ENCODE results near the gene CTCF.

CTCF gene

DNA sequence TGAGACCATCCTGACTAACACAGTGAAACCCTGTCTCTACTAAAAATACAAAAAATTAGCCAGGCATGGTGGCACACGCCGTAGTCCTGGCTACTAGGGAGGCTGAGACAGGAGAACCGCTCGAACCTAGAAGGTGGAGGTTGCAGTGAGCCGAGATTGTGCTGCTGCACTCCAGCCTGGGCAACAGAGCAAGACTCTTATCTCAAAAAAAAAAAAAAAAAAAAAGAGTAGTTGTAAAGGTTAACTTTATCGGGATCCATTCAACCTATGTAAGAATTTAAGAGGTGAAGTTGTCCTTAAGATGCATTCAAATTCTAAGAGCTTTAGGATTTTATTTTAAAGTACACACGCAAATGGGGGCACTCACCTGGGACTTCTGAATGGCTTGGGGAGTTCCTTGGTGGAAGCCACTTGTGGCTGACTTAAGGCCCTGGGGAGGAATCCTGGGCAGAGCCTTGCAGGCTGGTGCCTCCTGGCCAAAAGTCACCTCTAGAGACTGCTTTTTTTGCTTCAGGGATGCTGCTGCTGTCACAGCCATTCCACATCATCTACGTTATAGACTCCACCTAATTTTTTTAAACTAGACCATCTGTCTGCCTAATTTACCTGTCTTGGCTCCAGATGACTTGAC is 3.3 kb downstream of the CTCF start:
- ChIA-PET CTCF (no interaction called here), POLR2A (no interaction called here)
- TF ChIP-seq NFRKB (IDR thresholded peaks at IDR 0.05) (no peak), BHLHE40 (IDR thresholded peaks at IDR 0.05; ENCODE audit: borderline replicate concordance) (no peak), CTBP1 (IDR thresholded peaks at IDR 0.05; ENCODE audit: borderline replicate concordance) (no peak), SUZ12 (IDR thresholded peaks at IDR 0.05) (no peak), SP1 (IDR thresholded peaks at IDR 0.05) (no peak), FOXA1 (IDR thresholded peaks at IDR 0.05) (no peak), ZNF384 (IDR thresholded peaks at IDR 0.05) (peak; percentile 80), ELF4 (IDR thresholded peaks at IDR 0.05) (no peak), FOXM1 (IDR thresholded peaks at IDR 0.05; ENCODE audit: borderline replicate concordance) (no peak)
- DNase-seq (ENCODE audit: extremely low spot score), result no peak

DNA sequence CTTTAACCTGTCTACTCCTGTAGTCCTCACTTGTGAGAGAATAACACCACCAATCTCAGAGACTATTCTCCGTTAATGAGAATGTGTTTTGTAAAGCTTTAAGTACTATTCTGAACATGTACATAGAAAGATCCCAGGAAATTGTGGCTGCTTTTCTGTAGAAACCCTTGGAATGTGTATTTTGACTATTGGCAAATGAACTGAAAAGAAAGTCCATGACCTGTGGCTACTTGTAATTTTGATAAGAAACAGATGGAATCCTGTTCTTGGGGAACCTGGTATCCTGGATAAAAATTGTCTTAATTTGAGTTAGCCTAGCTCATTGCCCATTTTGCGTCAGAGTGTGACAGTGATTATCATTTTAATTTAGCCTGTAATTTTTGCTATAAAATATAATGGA is 9.1 kb downstream of the CTCF start:
- DNase-seq (ENCODE audit: extremely low spot score), result no peak
- ChIA-PET CTCF (no interaction called here), POLR2A (no interaction called here)
- TF ChIP-seq NFRKB (IDR thresholded peaks at IDR 0.05), result no peak
- no peak for TF ChIP-seq BHLHE40 (IDR thresholded peaks at IDR 0.05; ENCODE audit: borderline replicate concordance)
- TF ChIP-seq, protein P1, sequence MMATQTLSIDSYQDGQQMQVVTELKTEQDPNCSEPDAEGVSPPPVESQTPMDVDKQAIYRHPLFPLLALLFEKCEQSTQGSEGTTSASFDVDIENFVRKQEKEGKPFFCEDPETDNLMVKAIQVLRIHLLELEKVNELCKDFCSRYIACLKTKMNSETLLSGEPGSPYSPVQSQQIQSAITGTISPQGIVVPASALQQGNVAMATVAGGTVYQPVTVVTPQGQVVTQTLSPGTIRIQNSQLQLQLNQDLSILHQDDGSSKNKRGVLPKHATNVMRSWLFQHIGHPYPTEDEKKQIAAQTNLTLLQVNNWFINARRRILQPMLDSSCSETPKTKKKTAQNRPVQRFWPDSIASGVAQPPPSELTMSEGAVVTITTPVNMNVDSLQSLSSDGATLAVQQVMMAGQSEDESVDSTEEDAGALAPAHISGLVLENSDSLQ (IDR thresholded peaks at IDR 0.05), result no peak
- no peak for TF ChIP-seq HDGF (IDR thresholded peaks at IDR 0.05; ENCODE audit: borderline replicate concordance)
- TF ChIP-seq FOXK2 (IDR thresholded peaks at IDR 0.05), result no peak
- no peak for TF ChIP-seq CTBP1 (IDR thresholded peaks at IDR 0.05; ENCODE audit: borderline replicate concordance)
- TF ChIP-seq SUZ12 (IDR thresholded peaks at IDR 0.05), result no peak
- no peak for TF ChIP-seq FOXM1 (IDR thresholded peaks at IDR 0.05; ENCODE audit: borderline replicate concordance)
- TF ChIP-seq ARNT (IDR thresholded peaks at IDR 0.05), result no peak
- TF ChIP-seq FOXA1 (IDR thresholded peaks at IDR 0.05), result no peak
- no peak for TF ChIP-seq ZNF384 (IDR thresholded peaks at IDR 0.05)
- TF ChIP-seq SP1 (IDR thresholded peaks at IDR 0.05), result no peak

DNA sequence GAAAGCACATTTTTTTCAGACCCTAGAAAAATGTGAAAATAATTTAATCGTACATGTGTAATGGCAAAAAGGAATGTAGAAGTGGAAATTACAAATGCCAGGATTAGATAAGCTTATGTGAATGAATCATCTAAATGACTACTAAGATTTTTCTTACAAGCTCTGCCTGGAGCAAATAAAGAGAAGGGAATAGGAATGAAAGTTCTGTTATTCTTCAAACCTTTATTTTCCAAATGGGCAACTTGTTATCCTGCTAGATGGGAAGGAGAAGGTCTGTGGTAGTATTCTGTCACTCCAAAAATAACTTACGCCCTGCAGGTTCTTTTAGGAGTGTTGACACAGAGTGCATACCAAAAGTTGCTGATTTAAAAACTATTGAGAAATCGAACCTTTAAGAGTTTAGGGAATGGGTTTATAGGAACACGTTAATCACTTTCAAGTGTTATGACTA is 9.7 kb downstream of the CTCF start:
- POLR2A ChIA-PET, result interaction anchor here (1.2 kb wide), 1 partner anchor 9 kb away, joined by 3 read pairs; no protein-coding TSS in a partner anchor
- no peak for DNase-seq (ENCODE audit: extremely low spot score)
- CTCF ChIA-PET, result no interaction called here
- TF ChIP-seq HDGF (IDR thresholded peaks at IDR 0.05; ENCODE audit: borderline replicate concordance) (no peak), LEF1 (IDR thresholded peaks at IDR 0.05; ENCODE audit: borderline replicate concordance) (no peak), ZNF384 (IDR thresholded peaks at IDR 0.05) (no peak), SUZ12 (IDR thresholded peaks at IDR 0.05) (no peak), NFRKB (IDR thresholded peaks at IDR 0.05) (no peak), ELF4 (IDR thresholded peaks at IDR 0.05) (no peak), FOXK2 (IDR thresholded peaks at IDR 0.05) (no peak)

DNA sequence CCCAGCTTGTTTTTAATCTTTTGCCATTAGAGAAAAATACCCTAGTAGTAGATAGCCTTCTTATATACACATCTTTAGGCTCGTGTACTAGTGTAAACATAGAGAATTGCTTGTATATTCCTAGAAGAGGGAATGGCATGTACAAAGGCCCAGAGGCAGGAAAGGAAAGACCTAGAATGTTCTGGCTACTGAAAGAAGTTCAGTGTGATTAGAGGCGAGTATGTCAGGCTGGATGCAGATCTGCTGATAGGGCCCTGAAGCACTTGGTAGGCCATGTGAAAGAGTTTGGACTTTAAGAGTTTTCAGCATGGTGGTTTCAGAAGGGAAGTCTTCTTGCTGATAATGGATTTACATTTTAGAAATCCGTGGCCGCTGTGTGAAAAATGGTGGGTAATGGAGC is 17.4 kb downstream of the CTCF start:
- ChIA-PET POLR2A (no interaction called here), CTCF (no interaction called here)
- no peak for DNase-seq (ENCODE audit: extremely low spot score)
- no peak for TF ChIP-seq BHLHE40 (IDR thresholded peaks at IDR 0.05; ENCODE audit: borderline replicate concordance)
- no peak for TF ChIP-seq L3MBTL2 (conservative IDR thresholded peaks at IDR 0.05)
- no peak for TF ChIP-seq SUZ12 (IDR thresholded peaks at IDR 0.05)
- TF ChIP-seq LEF1 (IDR thresholded peaks at IDR 0.05; ENCODE audit: borderline replicate concordance), result no peak
- TF ChIP-seq FOXM1 (IDR thresholded peaks at IDR 0.05; ENCODE audit: borderline replicate concordance), result no peak
- TF ChIP-seq FOXK2 (IDR thresholded peaks at IDR 0.05), result no peak
- TF ChIP-seq ZNF384 (IDR thresholded peaks at IDR 0.05), result no peak
- TF ChIP-seq TARDBP (IDR thresholded peaks at IDR 0.05), result no peak
- no peak for TF ChIP-seq FOXA1 (IDR thresholded peaks at IDR 0.05)
- TF ChIP-seq HDGF (IDR thresholded peaks at IDR 0.05; ENCODE audit: borderline replicate concordance), result no peak
- no peak for TF ChIP-seq ARNT (IDR thresholded peaks at IDR 0.05)
- TF ChIP-seq ELF4 (IDR thresholded peaks at IDR 0.05), result no peak
- TF ChIP-seq, protein P1 (IDR thresholded peaks at IDR 0.05), result no peak
- TF ChIP-seq CTBP1 (IDR thresholded peaks at IDR 0.05; ENCODE audit: borderline replicate concordance), result no peak
- TF ChIP-seq SP1 (IDR thresholded peaks at IDR 0.05), result no peak
- TF ChIP-seq NFRKB (IDR thresholded peaks at IDR 0.05), result no peak

DNA sequence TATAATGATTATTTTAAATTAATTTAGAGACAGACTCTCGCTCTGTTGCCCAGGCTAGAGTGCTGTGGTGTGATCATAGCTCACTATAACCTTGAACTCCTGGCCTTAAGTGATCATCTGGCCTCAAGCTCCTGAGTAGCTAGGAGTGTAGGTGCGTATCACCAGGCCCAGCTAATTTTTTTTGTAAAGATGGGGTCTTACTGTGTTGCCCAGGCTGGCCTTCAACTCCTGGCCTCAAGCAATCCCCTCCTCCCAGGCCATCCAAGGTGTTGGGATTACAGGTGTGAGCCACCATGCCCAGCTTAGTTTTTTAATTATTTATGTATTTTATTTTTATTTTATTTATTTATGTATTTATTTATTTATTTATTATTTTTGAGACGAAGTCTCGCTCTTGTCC is 17.9 kb downstream of the CTCF start:
- TF ChIP-seq FOXM1 (IDR thresholded peaks at IDR 0.05; ENCODE audit: borderline replicate concordance) (no peak), NFRKB (IDR thresholded peaks at IDR 0.05) (no peak), FOXA1 (IDR thresholded peaks at IDR 0.05) (no peak), TARDBP (IDR thresholded peaks at IDR 0.05) (no peak), CTBP1 (IDR thresholded peaks at IDR 0.05; ENCODE audit: borderline replicate concordance) (no peak), HDGF (IDR thresholded peaks at IDR 0.05; ENCODE audit: borderline replicate concordance) (no peak), BHLHE40 (IDR thresholded peaks at IDR 0.05; ENCODE audit: borderline replicate concordance) (no peak), FOXK2 (IDR thresholded peaks at IDR 0.05) (no peak), LEF1 (IDR thresholded peaks at IDR 0.05; ENCODE audit: borderline replicate concordance) (no peak), ARNT (IDR thresholded peaks at IDR 0.05) (no peak), ZNF384 (IDR thresholded peaks at IDR 0.05) (no peak), ELF4 (IDR thresholded peaks at IDR 0.05) (no peak), L3MBTL2 (conservative IDR thresholded peaks at IDR 0.05) (no peak), SP1 (IDR thresholded peaks at IDR 0.05) (no peak), SUZ12 (IDR thresholded peaks at IDR 0.05) (no peak)
- TF ChIP-seq, protein P1 (IDR thresholded peaks at IDR 0.05), result no peak
- POLR2A ChIA-PET, result no interaction called here
- CTCF ChIA-PET, result interaction anchor here (0.6 kb wide), 1 partner anchor 1236 kb away, joined by 3 read pairs; no protein-coding TSS in a partner anchor
- no peak for DNase-seq (ENCODE audit: extremely low spot score)

DNA sequence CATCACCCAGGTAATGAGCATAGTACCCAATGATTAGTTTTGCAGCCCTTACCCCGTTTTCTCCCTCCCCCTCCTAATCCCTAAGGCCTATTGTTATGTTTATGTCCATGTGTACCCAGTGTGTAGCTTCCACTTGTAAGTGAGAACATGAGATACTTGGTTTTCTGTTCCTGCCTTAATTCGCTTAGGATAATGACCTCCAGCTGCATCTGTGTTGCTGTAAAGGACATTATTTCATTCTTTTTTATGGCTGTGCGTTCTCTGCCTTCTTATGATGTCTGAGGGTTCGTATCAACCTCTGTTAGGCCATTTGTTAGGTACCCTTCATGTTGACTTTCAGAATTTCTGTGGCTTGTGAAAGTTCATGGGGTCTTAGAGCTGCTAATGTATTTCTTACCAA is 31.0 kb downstream of the CTCF start:
- TF ChIP-seq FOXK2 (IDR thresholded peaks at IDR 0.05) (no peak), HDGF (IDR thresholded peaks at IDR 0.05; ENCODE audit: borderline replicate concordance) (no peak), SUZ12 (IDR thresholded peaks at IDR 0.05) (no peak), ZNF384 (IDR thresholded peaks at IDR 0.05) (no peak), TARDBP (IDR thresholded peaks at IDR 0.05) (no peak), LEF1 (IDR thresholded peaks at IDR 0.05; ENCODE audit: borderline replicate concordance) (no peak), ARNT (IDR thresholded peaks at IDR 0.05) (no peak), ELF4 (IDR thresholded peaks at IDR 0.05) (no peak), CTBP1 (IDR thresholded peaks at IDR 0.05; ENCODE audit: borderline replicate concordance) (no peak), FOXM1 (IDR thresholded peaks at IDR 0.05; ENCODE audit: borderline replicate concordance) (no peak), FOXA1 (IDR thresholded peaks at IDR 0.05) (no peak), L3MBTL2 (conservative IDR thresholded peaks at IDR 0.05) (no peak), SP1 (IDR thresholded peaks at IDR 0.05) (no peak), BHLHE40 (IDR thresholded peaks at IDR 0.05; ENCODE audit: borderline replicate concordance) (no peak)
- TF ChIP-seq, protein P1 (IDR thresholded peaks at IDR 0.05), result no peak
- ChIA-PET CTCF (interaction anchor here (0.8 to 1.1 kb wide), 2 partner anchors 16 to 30 kb away, joined by 3 read pairs; no protein-coding TSS in a partner anchor), POLR2A (no interaction called here)
- no peak for DNase-seq (ENCODE audit: extremely low spot score)
